Measurements from ENCODE around the gene THSD7B. TPM values are rescaled to one million over a fixed set of nuclear protein-coding genes. Genes with fewer than 3 reads are reported as not detected.

The THSD7B gene
- total RNA-seq, 4 donors from 2014 or later, result 0.27 TPM; not detected in 3

GRCh38 chr2:136770384-136770783, 5.0 kb downstream of the THSD7B start:
- 74% methylated on average over 1 of the region's 1 CpG; no CpG with 5 or more reads in 1 of the 2 donors for WGBS, 2 donors (ENCODE audit: low coverage in 1 of 2)
- H3K27ac ChIP-seq, result no peak overlapping the region
- peaks cover 24% of the 10 kb centered on the region for H3K27me3 ChIP-seq
- in situ Hi-C loops (cut with MboI; ENCODE audit: low pct_ligation_motif_present in 1 of 4, low pct_unique_long_range_greater_than_20kb in 1 of 4, low sequenced_read_pairs in 3 of 4), result no loop called here
- no peak for TF ChIP-seq POLR2AphosphoS5 (IDR thresholded peaks at IDR 0.05)
- no peak for TF ChIP-seq EP300 (IDR thresholded peaks at IDR 0.05; ENCODE audit: low read depth)
- no peak for TF ChIP-seq POLR2A (IDR thresholded peaks at IDR 0.05)
- TF ChIP-seq, protein P1, sequence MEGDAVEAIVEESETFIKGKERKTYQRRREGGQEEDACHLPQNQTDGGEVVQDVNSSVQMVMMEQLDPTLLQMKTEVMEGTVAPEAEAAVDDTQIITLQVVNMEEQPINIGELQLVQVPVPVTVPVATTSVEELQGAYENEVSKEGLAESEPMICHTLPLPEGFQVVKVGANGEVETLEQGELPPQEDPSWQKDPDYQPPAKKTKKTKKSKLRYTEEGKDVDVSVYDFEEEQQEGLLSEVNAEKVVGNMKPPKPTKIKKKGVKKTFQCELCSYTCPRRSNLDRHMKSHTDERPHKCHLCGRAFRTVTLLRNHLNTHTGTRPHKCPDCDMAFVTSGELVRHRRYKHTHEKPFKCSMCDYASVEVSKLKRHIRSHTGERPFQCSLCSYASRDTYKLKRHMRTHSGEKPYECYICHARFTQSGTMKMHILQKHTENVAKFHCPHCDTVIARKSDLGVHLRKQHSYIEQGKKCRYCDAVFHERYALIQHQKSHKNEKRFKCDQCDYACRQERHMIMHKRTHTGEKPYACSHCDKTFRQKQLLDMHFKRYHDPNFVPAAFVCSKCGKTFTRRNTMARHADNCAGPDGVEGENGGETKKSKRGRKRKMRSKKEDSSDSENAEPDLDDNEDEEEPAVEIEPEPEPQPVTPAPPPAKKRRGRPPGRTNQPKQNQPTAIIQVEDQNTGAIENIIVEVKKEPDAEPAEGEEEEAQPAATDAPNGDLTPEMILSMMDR (IDR thresholded peaks at IDR 0.05), result no peak
- no peak for DNase-seq
- no peaks in the 10 kb centered on the region for H3K36me3 ChIP-seq
- intact Hi-C loops (cut with DNase I; ENCODE audit: low total_unique reads), result no loop called here
- peaks cover 0 to 2% (median 0%) of the 10 kb centered on the region in 4 donors for H3K4me1 ChIP-seq
- H3K9me3 ChIP-seq, result no peaks in the 10 kb centered on the region
- no peak overlapping the region for H3K4me3 ChIP-seq

DNA sequence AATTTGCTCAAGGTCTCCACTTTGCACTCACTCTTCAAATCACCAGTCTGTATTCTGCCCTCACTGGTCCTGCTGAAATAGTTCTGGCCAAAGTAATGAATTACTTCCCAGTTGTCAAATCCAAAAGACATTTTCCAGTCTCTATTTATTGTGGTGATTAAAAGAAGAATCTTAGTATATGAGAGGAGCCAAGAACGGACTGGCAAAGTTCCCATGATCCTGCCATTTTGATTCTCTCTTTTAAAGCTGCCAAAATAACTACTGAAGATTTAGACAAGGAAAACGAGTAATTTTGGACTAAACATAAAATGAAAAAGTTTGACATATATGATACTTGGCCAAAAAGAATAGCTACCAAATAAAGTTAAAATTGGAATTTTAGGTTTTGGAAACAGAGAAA, 12.0 kb downstream of the THSD7B start:
- Histone ChIP-seq H3K27me3 (no peaks in the 10 kb centered on the region), H3K9me3 (no peaks in the 10 kb centered on the region), H3K4me3 (no peak overlapping the region), H3K36me3 (no peaks in the 10 kb centered on the region), H3K27ac (no peak overlapping the region), H3K4me1 (no peaks in the 10 kb centered on the region)
- 39 to 55% methylated on average over 2 of the region's 2 CpGs for WGBS, 2 donors (ENCODE audit: low coverage in 1 of 2)
- intact Hi-C loops (cut with DNase I; ENCODE audit: low total_unique reads), result no loop called here
- no peak for DNase-seq
- TF ChIP-seq POLR2AphosphoS5 (IDR thresholded peaks at IDR 0.05) (no peak), POLR2A (IDR thresholded peaks at IDR 0.05) (no peak), EP300 (IDR thresholded peaks at IDR 0.05; ENCODE audit: low read depth) (no peak)
- TF ChIP-seq, protein P1 (IDR thresholded peaks at IDR 0.05), result no peak
- in situ Hi-C loops (cut with MboI; ENCODE audit: low pct_ligation_motif_present in 1 of 4, low pct_unique_long_range_greater_than_20kb in 1 of 4, low sequenced_read_pairs in 3 of 4), result no loop called here

DNA sequence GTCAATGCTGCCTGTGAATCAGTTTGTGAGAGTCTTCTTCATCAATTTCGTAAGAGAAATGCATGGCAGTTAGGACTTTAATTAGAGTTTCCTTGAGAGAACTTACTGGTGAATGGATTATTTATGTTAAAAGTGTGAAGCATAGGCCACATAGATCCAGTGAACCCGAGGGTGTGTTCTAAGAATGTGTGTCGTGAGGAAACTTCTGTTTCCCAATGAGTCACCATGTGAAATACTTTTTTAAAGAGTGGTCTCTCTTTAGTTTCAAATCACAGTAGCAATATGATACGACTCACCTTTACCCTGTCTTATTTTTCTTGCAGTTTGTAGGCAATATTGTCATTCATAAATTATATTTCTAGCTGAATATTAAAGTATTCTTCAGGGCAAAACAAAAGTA, 18.5 kb downstream of the THSD7B start:
- Histone ChIP-seq H3K4me1 (no peaks in the 10 kb centered on the region), H3K27me3 (no peaks in the 10 kb centered on the region), H3K36me3 (no peaks in the 10 kb centered on the region), H3K27ac (no peak overlapping the region), H3K9me3 (no peaks in the 10 kb centered on the region), H3K4me3 (no peak overlapping the region)
- intact Hi-C loops (cut with DNase I; ENCODE audit: low total_unique reads) (no loop called here), in situ Hi-C loops (cut with MboI; ENCODE audit: low pct_ligation_motif_present in 1 of 4, low pct_unique_long_range_greater_than_20kb in 1 of 4, low sequenced_read_pairs in 3 of 4) (no loop called here)
- no peak for DNase-seq
- TF ChIP-seq POLR2A (IDR thresholded peaks at IDR 0.05) (no peak), EP300 (IDR thresholded peaks at IDR 0.05; ENCODE audit: low read depth) (no peak), POLR2AphosphoS5 (IDR thresholded peaks at IDR 0.05) (no peak)
- TF ChIP-seq, protein P1 (IDR thresholded peaks at IDR 0.05), result no peak
- 52 to 53% methylated on average over 4 of the region's 4 CpGs for WGBS, 2 donors (ENCODE audit: low coverage in 1 of 2)

DNA sequence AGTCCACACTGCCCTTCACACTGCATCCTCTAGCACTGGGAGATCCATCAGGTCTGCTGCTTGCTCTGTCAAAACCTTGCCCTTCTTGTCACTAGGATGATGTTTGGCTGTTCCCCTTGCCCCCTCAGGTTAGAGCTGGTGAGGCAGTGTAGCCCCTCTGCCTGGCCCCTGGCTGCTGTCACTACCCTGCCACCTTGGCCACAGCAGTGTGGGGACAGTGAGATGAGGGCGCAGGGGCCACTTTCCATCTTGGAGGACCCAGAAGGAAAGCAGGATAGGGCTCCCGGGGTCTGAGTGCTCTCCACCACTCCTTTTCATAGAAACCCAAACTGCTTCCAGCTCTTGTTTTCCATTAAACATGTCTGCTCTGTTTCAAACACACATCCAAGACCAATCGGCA, 19.9 kb downstream of the THSD7B start:
- H3K27me3 ChIP-seq, result no peaks in the 10 kb centered on the region
- no peak overlapping the region for H3K27ac ChIP-seq
- in situ Hi-C loops (cut with MboI; ENCODE audit: low pct_ligation_motif_present in 1 of 4, low pct_unique_long_range_greater_than_20kb in 1 of 4, low sequenced_read_pairs in 3 of 4), result no loop called here
- 86 to 87% methylated on average over 3 of the region's 3 CpGs for WGBS, 2 donors (ENCODE audit: low coverage in 1 of 2)
- no peak for DNase-seq
- no peaks in the 10 kb centered on the region for H3K4me1 ChIP-seq
- intact Hi-C loops (cut with DNase I; ENCODE audit: low total_unique reads), result no loop called here
- TF ChIP-seq EP300 (IDR thresholded peaks at IDR 0.05; ENCODE audit: low read depth), result no peak
- no peak for TF ChIP-seq POLR2AphosphoS5 (IDR thresholded peaks at IDR 0.05)
- TF ChIP-seq POLR2A (IDR thresholded peaks at IDR 0.05), result no peak
- TF ChIP-seq, protein P1 (IDR thresholded peaks at IDR 0.05), result no peak
- no peaks in the 10 kb centered on the region for H3K9me3 ChIP-seq
- H3K4me3 ChIP-seq, result no peak overlapping the region
- no peaks in the 10 kb centered on the region for H3K36me3 ChIP-seq
